Prostate gland (tissue), 2 donors: ENCODE data around the gene CELF4. TPM values are rescaled to one million over a fixed set of nuclear protein-coding genes. Genes with fewer than 3 reads are reported as not detected.

ENCODE experiments used
- DNase-seq: peaks from one replicate; pipeline ENCODE4 v3.0.0-alpha.2; 2019; ENCODE audit warnings: low spot score
- H3K27ac ChIP-seq, 2 donors: fragments of 200-600 bp; sonication (generic); 2 replicates each; pipeline ENCODE4 v1.5.1; 2017 to 2019
- H3K27me3 ChIP-seq: fragments of 200-600 bp; sonication (generic); replicated peaks from 2 replicates; pipeline ENCODE4 v1.5.1; 2019; ENCODE audit not compliant: insufficient read depth
- H3K36me3 ChIP-seq, 2 donors: fragments of 200-600 bp; sonication (generic); 1 replicate in 1 of 2; 2 replicates in 1 of 2; pipeline versions ENCODE4 v1.5.1 to v1.8.1; 2017 to 2019
- H3K4me1 ChIP-seq: fragments of 200-600 bp; sonication (generic); replicated peaks from 2 replicates; pipeline ENCODE4 v1.5.1; 2019
- H3K4me3 ChIP-seq, 2 donors: fragments of 200-600 bp; sonication (generic); 2 replicates each; pipeline ENCODE4 v1.5.1; 2017 to 2019
- H3K9me3 ChIP-seq: fragments of 200-600 bp; sonication (generic); 2 replicates; pipeline ENCODE4 v1.5.1; 2017
- POLR2A ChIP-seq: fragments of 450-650 bp; IDR thresholded peaks from one replicate; pipeline ENCODE4 v1.6.1; 2016; ENCODE audit warnings: antibody characterized with exemption, mild to moderate bottlenecking
- POLR2AphosphoS5 ChIP-seq: sonication (generic); formaldehyde crosslinking; IDR thresholded peaks from one replicate; pipeline ENCODE4 v1.6.1; 2017; ENCODE audit warnings: antibody characterized with exemption
- WGBS: methylation state at CpG from one replicate; pipeline ENCODE4 v1.1.5; 2018; 5-methylcytosine and 5-hydroxymethylcytosine counted together
- intact Hi-C: fragments of 100-400 bp; cut with DNase I; formaldehyde crosslinking; loops from one replicate; pipeline ENCODE4 v1.14.2; 2022
- total RNA-seq, 2 donors: library from RNA; depleted of rRNA; stranded (reverse); fragments of >200 nt; gene quantifications; one replicate each; pipeline ENCODE4 v1.1.0, GENCODE V29; 2016
- TF ChIP-seq, protein P1 (sequence below), 4 experiments: fragments of 200-600 bp in 2 of 4; fragments of 450-650 bp in 2 of 4; sonication (generic) in 2 of 4; IDR thresholded peaks; 1 replicate in 3 of 4; 2 replicates in 1 of 4; pipeline ENCODE4 v1.5.1; 2016 to 2019; ENCODE audit warnings: antibody characterized with exemption in 4 of 4, mild to moderate bottlenecking in 2 of 4, moderate library complexity in 2 of 4

The CELF4 gene
- total RNA-seq, 2 donors from 2014 or later = 7.8 to 8.5 TPM

DNA sequence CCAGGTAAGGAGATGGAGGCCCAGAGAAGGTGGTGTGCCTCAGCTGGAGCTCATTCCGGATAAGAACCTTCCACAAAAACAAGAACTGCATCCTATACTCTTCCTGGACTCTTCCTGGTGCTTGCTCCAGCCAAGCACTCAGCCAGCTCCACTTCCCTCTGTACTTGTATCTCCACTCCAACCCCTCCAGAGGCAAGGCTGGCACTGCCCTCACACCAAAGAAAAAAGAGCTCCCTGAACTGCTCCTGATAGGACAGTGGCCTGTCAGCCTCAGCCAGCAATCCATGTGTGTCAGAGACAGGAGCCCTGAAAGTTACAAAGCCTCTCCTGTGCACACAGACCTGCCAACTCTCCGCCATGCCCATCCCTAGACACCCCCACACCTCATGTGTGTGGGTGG is 248.1 kb downstream of the CELF4 start:
- H3K4me1 ChIP-seq = no peaks in the 10 kb centered on the region
- no peaks in the 10 kb centered on the region for H3K9me3 ChIP-seq
- intact Hi-C loops = no loop called here
- no peak overlapping the region for H3K4me3 ChIP-seq
- WGBS = 84% methylated on average over 2 of the region's 2 CpGs
- TF ChIP-seq, protein P1, sequence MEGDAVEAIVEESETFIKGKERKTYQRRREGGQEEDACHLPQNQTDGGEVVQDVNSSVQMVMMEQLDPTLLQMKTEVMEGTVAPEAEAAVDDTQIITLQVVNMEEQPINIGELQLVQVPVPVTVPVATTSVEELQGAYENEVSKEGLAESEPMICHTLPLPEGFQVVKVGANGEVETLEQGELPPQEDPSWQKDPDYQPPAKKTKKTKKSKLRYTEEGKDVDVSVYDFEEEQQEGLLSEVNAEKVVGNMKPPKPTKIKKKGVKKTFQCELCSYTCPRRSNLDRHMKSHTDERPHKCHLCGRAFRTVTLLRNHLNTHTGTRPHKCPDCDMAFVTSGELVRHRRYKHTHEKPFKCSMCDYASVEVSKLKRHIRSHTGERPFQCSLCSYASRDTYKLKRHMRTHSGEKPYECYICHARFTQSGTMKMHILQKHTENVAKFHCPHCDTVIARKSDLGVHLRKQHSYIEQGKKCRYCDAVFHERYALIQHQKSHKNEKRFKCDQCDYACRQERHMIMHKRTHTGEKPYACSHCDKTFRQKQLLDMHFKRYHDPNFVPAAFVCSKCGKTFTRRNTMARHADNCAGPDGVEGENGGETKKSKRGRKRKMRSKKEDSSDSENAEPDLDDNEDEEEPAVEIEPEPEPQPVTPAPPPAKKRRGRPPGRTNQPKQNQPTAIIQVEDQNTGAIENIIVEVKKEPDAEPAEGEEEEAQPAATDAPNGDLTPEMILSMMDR (IDR thresholded peaks at IDR 0.05) = no peak
- TF ChIP-seq POLR2AphosphoS5 = no peak
- TF ChIP-seq POLR2A = no peak
- H3K27me3 ChIP-seq = no peaks in the 10 kb centered on the region
- H3K27ac ChIP-seq = no peak overlapping the region
- no peaks in the 10 kb centered on the region for H3K36me3 ChIP-seq
- DNase-seq = no peak

GRCh38 chr18:37316468-37316867 is 249.1 kb downstream of the CELF4 start:
- H3K27me3 ChIP-seq = no peaks in the 10 kb centered on the region
- TF ChIP-seq POLR2A (no peak), POLR2AphosphoS5 (no peak)
- TF ChIP-seq, protein P1 (IDR thresholded peaks at IDR 0.05) = no peak
- H3K36me3 ChIP-seq = no peaks in the 10 kb centered on the region
- intact Hi-C loops = no loop called here
- no peaks in the 10 kb centered on the region for H3K4me1 ChIP-seq
- 84% methylated on average over 1 of the region's 1 CpG for whole genome bisulfite sequencing
- H3K4me3 ChIP-seq = no peak overlapping the region
- no peak for DNase-seq
- no peak overlapping the region for H3K27ac ChIP-seq
- no peaks in the 10 kb centered on the region for H3K9me3 ChIP-seq

DNA sequence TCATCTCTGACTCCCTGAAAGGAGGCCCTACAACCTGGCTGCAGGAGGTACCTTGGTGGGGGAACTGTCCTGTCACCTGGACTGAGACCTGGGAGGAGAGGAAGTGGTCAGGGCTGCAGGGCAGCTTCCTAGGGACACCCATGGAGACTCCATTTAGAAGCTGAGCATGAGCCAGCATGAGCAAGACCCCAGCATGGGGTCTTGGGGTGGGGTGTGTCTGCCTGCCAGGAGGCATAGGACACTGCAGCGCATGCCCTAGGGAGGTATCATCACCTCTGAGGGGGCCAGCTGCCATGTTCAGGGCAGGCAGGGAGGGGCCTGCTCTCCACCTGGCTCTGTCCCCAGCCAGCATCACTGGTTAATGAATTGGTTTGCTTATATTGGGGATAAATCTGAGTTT is 249.7 kb downstream of the CELF4 start:
- no peak overlapping the region for H3K27ac ChIP-seq
- intact Hi-C loops = no loop called here
- no peaks in the 10 kb centered on the region for H3K36me3 ChIP-seq
- no peak for TF ChIP-seq POLR2A
- no peak for TF ChIP-seq POLR2AphosphoS5
- TF ChIP-seq, protein P1 (IDR thresholded peaks at IDR 0.05) = no peak
- H3K4me3 ChIP-seq = no peak overlapping the region
- no peak for DNase-seq
- no peaks in the 10 kb centered on the region for H3K4me1 ChIP-seq
- no peaks in the 10 kb centered on the region for H3K27me3 ChIP-seq
- WGBS = 90% methylated on average over 1 of the region's 1 CpG
- H3K9me3 ChIP-seq = no peaks in the 10 kb centered on the region

- WGBS = 76% methylated on average over 5 of the region's 5 CpGs
- intact Hi-C loops = no loop called here
- Histone ChIP-seq H3K27ac (no peak overlapping the region), H3K9me3 (no peaks in the 10 kb centered on the region), H3K27me3 (no peaks in the 10 kb centered on the region), H3K4me3 (no peak overlapping the region), H3K36me3 (no peaks in the 10 kb centered on the region), H3K4me1 (no peaks in the 10 kb centered on the region)
- TF ChIP-seq, protein P1 (IDR thresholded peaks at IDR 0.05) = no peak
- no peak for TF ChIP-seq POLR2A
- no peak for TF ChIP-seq POLR2AphosphoS5
- DNase-seq = no peak
These were observed 251.1 kb downstream of the CELF4 start for GRCh38 chr18:37314534-37314933.

DNA sequence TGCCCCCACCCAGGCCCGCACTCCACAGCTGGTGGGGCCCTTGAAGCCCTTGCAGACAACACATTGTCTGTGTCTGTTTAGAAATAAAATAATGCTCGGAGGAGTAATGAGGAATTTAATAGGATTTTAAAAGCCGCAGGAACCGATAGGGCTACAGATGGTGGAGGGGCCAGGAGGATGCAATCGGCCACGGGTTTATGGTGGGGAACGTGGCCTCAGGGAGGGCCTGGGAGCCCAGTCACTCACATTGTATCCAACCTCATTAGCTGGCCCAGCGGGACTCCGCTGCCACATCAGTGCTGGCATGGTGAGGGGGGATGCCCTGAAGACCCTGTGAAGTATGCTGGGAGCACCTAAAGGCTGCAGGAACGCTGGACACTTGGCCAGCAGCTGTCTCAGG is 252.0 kb downstream of the CELF4 start:
- WGBS = 67% methylated on average over 10 of the region's 10 CpGs
- Histone ChIP-seq H3K4me3 (no peak overlapping the region), H3K27ac (no peak overlapping the region), H3K9me3 (no peaks in the 10 kb centered on the region), H3K4me1 (no peaks in the 10 kb centered on the region), H3K27me3 (no peaks in the 10 kb centered on the region), H3K36me3 (no peaks in the 10 kb centered on the region)
- intact Hi-C loops = no loop called here
- no peak for DNase-seq
- TF ChIP-seq, protein P1 (IDR thresholded peaks at IDR 0.05) = no peak
- TF ChIP-seq POLR2A (no peak), POLR2AphosphoS5 (no peak)
